Fibroblast of the aortic adventitia (primary cell): ENCODE data around the gene NAP1L1. TPM values are rescaled to one million over a fixed set of nuclear protein-coding genes. Genes with fewer than 3 reads are reported as not detected.
A peak's percentile ranks its signal among the peaks of the same experiment; 100 is the strongest.

ENCODE experiments used
- DNase-seq: peaks from one replicate; pipeline ENCODE4 v3.0.0-alpha.2; 2010; ENCODE audit warnings: low read depth
- H3K4me3 ChIP-seq: 2 replicates; pipeline ENCODE4 v1.5.1; 2011; ENCODE audit warnings: low read depth, mild to moderate bottlenecking, control low read depth, low read length, moderate library complexity
- total RNA-seq: library from RNA; depleted of rRNA; stranded (reverse); fragments of >200 nt; gene quantifications from 2 replicates; pipeline ENCODE4 v1.2.3, GENCODE V29; 2012; ENCODE audit warnings: low replicate concordance
- TF ChIP-seq, protein P1 (sequence below): IDR thresholded peaks from 2 replicates; pipeline ENCODE4 v1.5.1; 2011; ENCODE audit warnings: mild to moderate bottlenecking, low read length, control low read depth, inconsistent platforms; ENCODE audit not compliant: insufficient read depth

NAP1L1 gene
- total RNA-seq, 1 donor = 377 TPM

DNA sequence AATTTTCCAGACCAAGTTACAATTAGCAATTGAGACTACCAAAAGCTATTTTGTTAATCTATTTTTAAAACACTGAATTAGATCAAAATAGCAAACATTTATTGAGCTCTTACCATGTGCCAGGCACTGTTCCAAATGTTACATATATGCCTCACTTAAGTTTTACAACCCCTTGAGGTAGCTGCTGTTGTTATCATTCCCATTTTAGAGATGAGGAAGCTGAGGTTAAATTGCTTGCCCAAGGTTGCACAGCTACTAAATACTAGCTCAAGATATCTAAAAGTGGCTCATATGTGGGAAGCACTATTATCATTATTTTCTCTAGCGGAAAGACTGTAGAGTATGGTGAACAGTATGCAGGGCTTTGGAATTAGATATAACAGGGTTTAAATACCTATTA lies 19.5 kb upstream of the NAP1L1 start:
- TF ChIP-seq, protein P1, sequence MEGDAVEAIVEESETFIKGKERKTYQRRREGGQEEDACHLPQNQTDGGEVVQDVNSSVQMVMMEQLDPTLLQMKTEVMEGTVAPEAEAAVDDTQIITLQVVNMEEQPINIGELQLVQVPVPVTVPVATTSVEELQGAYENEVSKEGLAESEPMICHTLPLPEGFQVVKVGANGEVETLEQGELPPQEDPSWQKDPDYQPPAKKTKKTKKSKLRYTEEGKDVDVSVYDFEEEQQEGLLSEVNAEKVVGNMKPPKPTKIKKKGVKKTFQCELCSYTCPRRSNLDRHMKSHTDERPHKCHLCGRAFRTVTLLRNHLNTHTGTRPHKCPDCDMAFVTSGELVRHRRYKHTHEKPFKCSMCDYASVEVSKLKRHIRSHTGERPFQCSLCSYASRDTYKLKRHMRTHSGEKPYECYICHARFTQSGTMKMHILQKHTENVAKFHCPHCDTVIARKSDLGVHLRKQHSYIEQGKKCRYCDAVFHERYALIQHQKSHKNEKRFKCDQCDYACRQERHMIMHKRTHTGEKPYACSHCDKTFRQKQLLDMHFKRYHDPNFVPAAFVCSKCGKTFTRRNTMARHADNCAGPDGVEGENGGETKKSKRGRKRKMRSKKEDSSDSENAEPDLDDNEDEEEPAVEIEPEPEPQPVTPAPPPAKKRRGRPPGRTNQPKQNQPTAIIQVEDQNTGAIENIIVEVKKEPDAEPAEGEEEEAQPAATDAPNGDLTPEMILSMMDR = no peak
- DNase-seq = no peak
- H3K4me3 ChIP-seq = no peak overlapping the region

DNA sequence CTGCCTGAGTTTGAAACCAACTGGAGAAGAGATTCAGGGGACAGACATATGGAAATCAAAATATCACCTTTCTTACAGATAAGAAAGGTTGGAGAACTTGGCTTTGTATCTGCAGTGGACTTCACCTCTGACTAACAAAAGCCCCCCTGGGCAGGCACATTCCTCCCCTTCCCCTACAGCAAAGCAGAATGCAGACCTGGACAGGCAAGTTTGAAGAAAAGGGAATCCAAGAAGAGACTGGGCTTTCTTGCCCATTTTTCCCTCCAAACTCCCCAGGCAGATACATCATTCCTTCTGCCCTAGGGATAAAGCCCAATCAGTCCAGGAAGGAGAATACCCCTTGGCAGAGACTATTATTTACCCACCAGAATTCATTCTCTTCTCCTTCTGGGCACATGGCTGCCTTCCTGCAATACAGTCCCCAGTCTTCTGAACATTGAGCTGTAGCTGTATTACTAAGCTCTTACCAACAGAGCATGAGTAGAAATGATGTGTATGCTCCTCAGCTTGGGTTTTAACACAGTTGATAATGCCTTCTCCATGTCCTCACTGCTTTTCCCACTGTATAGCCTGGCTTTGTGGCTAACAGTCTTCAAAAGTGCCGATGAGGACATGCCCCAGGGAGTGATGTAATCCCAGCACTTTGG lies 17.4 kb upstream of the NAP1L1 start:
- no peak overlapping the region for H3K4me3 ChIP-seq
- TF ChIP-seq, protein P1 = no peak
- DNase-seq = no peak

DNA sequence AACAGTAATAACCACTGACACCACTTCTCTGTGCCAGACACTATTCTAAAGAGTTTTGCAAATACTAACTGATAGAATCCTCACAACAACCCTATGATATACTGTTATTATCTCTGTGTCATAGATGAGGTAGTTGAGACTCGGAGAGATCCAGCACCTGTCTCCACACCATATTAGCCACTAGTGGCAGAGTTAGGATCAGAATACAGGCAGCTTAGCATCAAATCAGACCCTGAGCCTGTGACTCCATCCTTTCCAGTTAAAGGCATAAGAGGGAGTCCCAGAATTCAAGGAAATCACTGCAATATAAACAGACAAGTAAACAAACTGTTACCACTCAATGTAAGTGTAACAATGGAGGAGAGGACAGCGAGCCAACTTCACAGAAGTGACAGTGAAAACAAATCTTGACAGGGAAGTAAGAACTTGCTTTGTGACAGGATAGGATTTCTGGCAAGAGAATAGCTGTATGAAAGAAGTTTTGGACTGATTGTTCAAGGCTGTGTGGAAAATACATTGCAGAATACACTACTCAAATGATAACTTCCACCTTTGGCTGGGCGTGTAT lies 11.7 kb upstream of the NAP1L1 start:
- no peak overlapping the region for H3K4me3 ChIP-seq
- DNase-seq = no peak
- TF ChIP-seq, protein P1 = no peak

DNA sequence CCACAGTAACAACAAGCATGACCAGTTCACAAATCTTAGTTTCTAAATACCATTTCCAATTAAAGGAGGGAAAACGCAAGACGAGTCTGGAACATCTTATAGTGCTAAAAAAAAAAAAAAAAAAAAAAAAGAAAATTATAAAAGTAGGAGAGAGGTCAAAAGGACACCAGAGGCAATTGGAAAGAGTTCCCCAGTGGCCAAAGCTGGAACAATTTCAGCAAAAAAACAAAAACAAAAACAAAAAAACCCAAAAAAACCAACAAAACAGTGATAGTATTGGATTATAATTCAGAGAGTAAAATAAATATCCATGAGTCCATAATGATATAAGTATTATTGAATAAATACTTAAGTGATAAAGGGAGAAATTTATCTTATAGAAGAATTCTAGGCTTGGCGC lies 10.3 kb upstream of the NAP1L1 start:
- no peak overlapping the region for H3K4me3 ChIP-seq
- DNase-seq = no peak
- TF ChIP-seq, protein P1 = peak; percentile 18

DNA sequence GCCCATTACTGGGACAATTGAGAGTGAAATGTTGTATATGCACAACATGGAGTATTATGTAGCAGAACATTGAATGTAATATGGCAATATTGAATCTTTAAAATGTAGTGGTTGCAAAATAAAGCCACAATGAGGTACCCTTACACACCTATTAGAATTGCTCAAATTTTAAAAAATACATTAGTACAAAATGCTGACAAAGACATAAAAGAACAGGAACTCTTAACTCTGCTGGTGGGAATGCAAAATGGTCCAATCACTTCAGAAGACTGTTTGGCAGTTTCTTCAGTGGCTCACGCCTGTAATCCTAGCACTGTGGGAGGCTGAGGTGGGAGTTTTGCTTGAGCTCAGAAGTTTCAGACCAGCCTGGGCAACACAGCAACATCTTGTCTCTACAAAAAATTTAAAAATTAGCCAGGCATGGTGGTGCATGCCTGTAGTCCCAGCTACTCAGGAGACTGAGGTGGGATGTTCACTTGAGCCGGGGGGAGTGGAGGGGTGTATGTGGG lies 6.8 kb upstream of the NAP1L1 start:
- DNase-seq = no peak
- no peak overlapping the region for H3K4me3 ChIP-seq
- TF ChIP-seq, protein P1 = no peak

DNA sequence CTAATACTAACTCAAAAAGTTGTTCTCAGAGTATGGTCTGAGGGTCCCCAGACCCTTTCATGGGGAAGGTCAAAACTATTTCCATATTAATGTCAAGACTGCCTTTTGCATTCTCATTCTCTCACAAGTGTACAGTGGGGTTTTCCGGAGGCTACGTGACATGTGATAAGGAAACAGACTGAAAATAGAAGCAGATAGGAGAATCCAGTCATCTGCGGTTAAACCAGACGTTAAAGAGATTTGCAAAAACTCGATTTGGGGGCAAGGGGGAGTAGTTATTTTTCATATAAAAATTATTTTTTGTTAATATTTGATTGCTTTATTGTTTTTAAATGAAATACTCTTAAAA lies 1.0 kb upstream of the NAP1L1 start:
- H3K4me3 ChIP-seq = peak overlapping the region; percentile 89
- DNase-seq = peak; percentile 67
- TF ChIP-seq, protein P1 = no peak
